A549 (cell line): Measurements from ENCODE around the gene SIRT2.
"Not testable (repeated sequence)": the region's sequence is repeated elsewhere in the genome, so short reads cannot be mapped to it uniquely, and the experiment has no call there.

ENCODE experiments used
- CHD4 ChIP-seq: fragments of 200-600 bp; sonication (generic); IDR thresholded peaks from 2 replicates; pipeline ENCODE4 v1.6.1; 2016; ENCODE audit warnings: antibody characterized with exemption, mild to moderate bottlenecking, borderline replicate concordance
- CTCF ChIP-seq: fragments of >200 bp; sonication (Bioruptor Twin); formaldehyde crosslinking; IDR thresholded peaks from 3 replicates; pipeline ENCODE4 v1.5.1; 2016
- E2F6 ChIP-seq: IDR thresholded peaks from 2 replicates; pipeline ENCODE4 v1.6.1; 2012; ENCODE audit warnings: low read depth, borderline replicate concordance
- EHMT2 ChIP-seq: fragments of 200-600 bp; sonication (generic); IDR thresholded peaks from 2 replicates; pipeline ENCODE4 v1.6.1; 2016; ENCODE audit warnings: antibody characterized with exemption, low read depth, mild to moderate bottlenecking, moderate library complexity
- FOSB ChIP-seq: fragments of 250-450 bp; sonication (Bioruptor Pico); IDR thresholded peaks from 2 replicates; pipeline ENCODE4 v1.5.0; 2020; ENCODE audit warnings: mild to moderate bottlenecking, moderate library complexity
- KDM5A ChIP-seq: fragments of 200-600 bp; sonication (generic); IDR thresholded peaks from 2 replicates; pipeline ENCODE4 v1.6.1; 2016; ENCODE audit warnings: antibody characterized with exemption, mild to moderate bottlenecking
- MAX ChIP-seq: IDR thresholded peaks from 2 replicates; pipeline ENCODE4 v1.6.1; 2012
- POLR2A ChIP-seq: IDR thresholded peaks from 2 replicates; pipeline ENCODE4 v1.6.1; 2012; ENCODE audit warnings: mild to moderate bottlenecking, low read length
- RARB ChIP-seq: fragments of 250-450 bp; sonication (Bioruptor Pico); IDR thresholded peaks from 2 replicates; pipeline ENCODE4 v1.8.0; 2021; ENCODE audit warnings: mild to moderate bottlenecking, moderate library complexity
- REST ChIP-seq: fragments of 200-600 bp; sonication (generic); IDR thresholded peaks from 2 replicates; pipeline ENCODE4 v1.6.1; 2016; ENCODE audit warnings: antibody characterized with exemption, mild to moderate bottlenecking, moderate library complexity
- ZNF302 ChIP-seq: fragments of 250-450 bp; sonication (Bioruptor Pico); IDR thresholded peaks from 2 replicates; pipeline ENCODE4 v1.9.0; 2021; ENCODE audit warnings: inconsistent platforms, mild to moderate bottlenecking, moderate library complexity
- ZSCAN20 ChIP-seq: fragments of 250-450 bp; sonication (Bioruptor Pico); IDR thresholded peaks from 2 replicates; pipeline ENCODE4 v1.8.0; 2022; ENCODE audit warnings: mild to moderate bottlenecking, moderate library complexity

GRCh38 chr19:38873400-38873799 is 26.0 kb downstream of the SIRT2 start:
- not testable (repeated sequence) for TF ChIP-seq CTCF; POLR2A; CHD4; E2F6; EHMT2; FOSB (CRISPR knock-in tag); RARB; ZSCAN20 (CRISPR knock-in tag); ZNF302 (CRISPR knock-in tag); MAX; KDM5A; REST
